HG02642 (cell line): ENCODE results near the gene ABHD10.

Source experiments
- ATAC-seq: cut with Tn5 transposase; IDR thresholded peaks from one replicate; pipeline ENCODE4 v1.9.1; 2021; ENCODE audit warnings: mild to moderate bottlenecking; ENCODE audit not compliant: unreplicated experiment, poor library complexity

Gene ABHD10

DNA sequence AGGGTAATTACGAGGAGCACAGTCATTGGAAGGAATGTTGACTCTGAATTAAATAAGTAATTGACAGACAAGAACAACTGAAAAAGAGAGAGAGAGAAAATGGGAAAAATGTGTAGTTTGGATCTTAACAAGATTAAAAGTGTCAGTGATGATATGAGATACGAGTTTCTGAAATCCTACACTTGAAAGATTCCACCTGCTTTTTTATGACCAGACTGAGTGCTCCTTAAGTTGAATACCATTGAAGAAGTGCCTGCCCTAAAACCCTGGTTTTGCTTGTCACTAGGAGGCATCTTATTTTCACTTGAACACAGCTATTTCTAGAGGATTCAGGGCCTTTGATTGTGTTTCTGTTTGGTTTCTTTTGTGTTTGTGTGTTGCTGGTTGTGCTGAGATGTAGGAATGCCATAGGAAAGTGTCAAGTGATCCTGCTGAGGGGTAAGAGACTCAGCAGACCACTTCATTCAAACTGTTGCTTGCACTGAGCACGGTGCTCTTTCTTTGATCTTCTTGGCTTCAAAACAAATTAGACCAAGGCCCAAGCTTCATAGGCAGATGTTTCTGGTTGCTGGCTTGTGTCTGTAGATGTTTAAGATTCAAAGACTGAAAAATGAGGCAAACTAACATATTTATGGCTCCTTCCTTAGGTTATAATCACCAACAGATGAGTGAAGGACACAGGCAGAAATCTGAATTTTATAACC, 17.2 kb upstream of the ABHD10 start:
- no peak for ATAC-seq

GRCh38 chr3:111963424-111963823, 15.4 kb upstream of the ABHD10 start:
- no peak for ATAC-seq

GRCh38 chr3:111965484-111965883, 13.3 kb upstream of the ABHD10 start:
- ATAC-seq: no peak

GRCh38 chr3:111967068-111967467, 11.8 kb upstream of the ABHD10 start:
- no peak for ATAC-seq

GRCh38 chr3:111967651-111968274, 11.1 kb upstream of the ABHD10 start:
- ATAC-seq: peak; percentile 94

GRCh38 chr3:111968319-111969054, 10.3 kb upstream of the ABHD10 start:
- ATAC-seq: no peak

DNA sequence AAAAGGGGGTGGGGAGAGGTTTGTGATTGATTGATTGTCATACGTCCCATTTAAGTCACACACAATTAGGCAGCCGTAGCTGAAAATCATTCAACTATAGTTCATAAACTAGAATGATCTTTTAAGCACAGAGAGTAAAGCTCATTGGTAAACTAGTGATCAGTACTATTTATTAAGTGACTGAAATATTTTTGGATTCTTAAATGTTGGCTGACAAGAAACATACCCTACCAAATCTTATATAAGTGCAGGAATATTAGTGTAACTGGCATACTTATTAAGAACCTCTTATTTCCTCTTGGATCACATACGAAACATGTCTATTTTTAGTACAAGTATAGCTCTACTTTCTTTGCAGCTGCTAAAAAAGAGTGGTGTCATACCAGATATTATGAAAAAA, 8.4 kb upstream of the ABHD10 start:
- ATAC-seq: no peak

GRCh38 chr3:111971533-111972130, 7.2 kb upstream of the ABHD10 start:
- ATAC-seq: no peak

DNA sequence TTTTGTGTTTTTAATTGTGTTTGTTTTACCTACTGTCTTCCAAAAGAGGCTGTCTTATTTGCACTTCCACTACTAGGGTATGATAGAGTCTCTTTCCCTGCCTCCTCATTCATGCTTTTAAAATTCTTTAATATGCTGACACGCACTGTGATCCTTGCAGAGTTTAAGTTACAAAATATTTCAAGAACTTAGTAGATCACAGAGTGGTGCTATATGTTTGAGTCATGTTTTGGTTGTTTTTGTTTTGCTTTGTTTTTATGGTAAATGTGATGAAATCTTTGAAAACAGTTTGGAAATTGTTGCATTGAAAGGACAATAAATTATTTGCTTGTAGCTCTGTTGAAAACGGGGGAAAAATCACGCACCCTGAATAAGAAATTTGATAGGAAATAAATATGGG, 5.9 kb upstream of the ABHD10 start:
- no peak for ATAC-seq

- no peak for ATAC-seq
Observed at GRCh38 chr3:111975131-111975530, 3.7 kb upstream of the ABHD10 start.

DNA sequence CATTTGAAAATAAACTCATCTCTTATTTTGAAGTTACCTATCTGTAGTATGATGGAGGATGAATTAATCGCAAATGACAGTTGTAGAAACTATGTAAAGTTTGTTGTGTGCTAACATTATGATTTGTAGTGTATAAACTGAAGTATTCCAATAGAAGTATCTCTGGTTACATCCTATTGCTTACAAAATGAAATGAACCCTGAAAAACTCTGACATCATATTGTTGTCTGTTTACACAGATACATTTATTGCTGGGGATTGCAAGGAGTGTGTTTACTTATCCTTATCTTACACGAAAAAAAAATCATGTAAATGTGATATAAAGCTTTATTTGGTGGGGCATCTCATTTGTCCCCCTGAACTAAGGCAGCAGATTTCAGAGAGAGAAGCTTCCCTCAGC, 2.6 kb upstream of the ABHD10 start:
- no peak for ATAC-seq

GRCh38 chr3:111979434-111980038, 710 bp downstream of the ABHD10 start:
- ATAC-seq: peak; percentile 36

GRCh38 chr3:111980716-111981456, 2.1 kb downstream of the ABHD10 start:
- no peak for ATAC-seq

DNA sequence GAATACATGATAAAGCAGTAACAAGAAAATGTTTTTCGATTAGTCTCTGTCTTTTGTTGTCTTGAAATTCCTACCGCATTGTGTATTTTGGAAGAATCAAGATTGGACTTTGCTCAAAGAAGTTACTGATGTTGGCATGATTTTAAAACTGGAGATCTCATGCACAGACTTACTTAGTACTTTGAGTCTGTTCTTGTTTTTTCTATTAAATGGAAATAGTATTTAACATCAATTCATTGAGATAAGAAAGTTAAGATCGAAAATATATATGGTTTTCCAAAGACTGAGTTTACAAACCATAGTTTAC, 2.6 kb downstream of the ABHD10 start:
- no peak for ATAC-seq

- no peak for ATAC-seq
Observed at GRCh38 chr3:111984636-111985298, 5.9 kb downstream of the ABHD10 start.

DNA sequence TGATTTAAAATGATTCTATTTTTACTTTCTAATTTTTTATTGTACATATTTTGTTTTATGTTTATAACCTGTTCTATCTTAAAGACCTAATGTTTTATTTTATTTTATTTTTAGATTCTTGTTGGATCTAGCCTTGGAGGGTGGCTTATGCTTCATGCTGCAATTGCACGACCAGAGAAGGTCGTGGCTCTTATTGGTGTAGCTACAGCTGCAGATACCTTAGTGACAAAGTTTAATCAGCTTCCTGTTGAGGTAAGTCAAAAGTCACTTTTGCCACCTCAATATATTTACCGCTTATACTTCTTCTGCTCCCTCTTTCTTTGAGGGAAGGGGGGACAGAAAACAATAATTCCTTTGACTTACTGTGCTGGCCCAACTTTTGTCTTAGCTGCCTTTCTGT, 8.0 kb downstream of the ABHD10 start:
- ATAC-seq: no peak

GRCh38 chr3:111989061-111989678, 10.3 kb downstream of the ABHD10 start:
- peak; percentile 94 for ATAC-seq

- no peak for ATAC-seq
Observed at GRCh38 chr3:111993038-111993437, 14.2 kb downstream of the ABHD10 start.
